Skin of body (tissue), 2 donors: ENCODE data around the gene TTLL1. TPM values are rescaled to one million over a fixed set of nuclear protein-coding genes. Genes with fewer than 3 reads are reported as not detected.
"Not testable (repeated sequence)": the region's sequence is repeated elsewhere in the genome, so short reads cannot be mapped to it uniquely, and the experiment has no call there.

Source experiments
- DNase-seq: peaks from one replicate; lab custom pipeline; 2025; lab: John Stamatoyannopoulos, UW
- total RNA-seq: library from RNA; depleted of rRNA; stranded (reverse); fragments of >200 nt; gene quantifications from one replicate; pipeline ENCODE4 v1.2.3, GENCODE V29; 2014

The TTLL1 gene
- total RNA-seq, 1 donor from 2014 or later: 4.4 TPM

DNA sequence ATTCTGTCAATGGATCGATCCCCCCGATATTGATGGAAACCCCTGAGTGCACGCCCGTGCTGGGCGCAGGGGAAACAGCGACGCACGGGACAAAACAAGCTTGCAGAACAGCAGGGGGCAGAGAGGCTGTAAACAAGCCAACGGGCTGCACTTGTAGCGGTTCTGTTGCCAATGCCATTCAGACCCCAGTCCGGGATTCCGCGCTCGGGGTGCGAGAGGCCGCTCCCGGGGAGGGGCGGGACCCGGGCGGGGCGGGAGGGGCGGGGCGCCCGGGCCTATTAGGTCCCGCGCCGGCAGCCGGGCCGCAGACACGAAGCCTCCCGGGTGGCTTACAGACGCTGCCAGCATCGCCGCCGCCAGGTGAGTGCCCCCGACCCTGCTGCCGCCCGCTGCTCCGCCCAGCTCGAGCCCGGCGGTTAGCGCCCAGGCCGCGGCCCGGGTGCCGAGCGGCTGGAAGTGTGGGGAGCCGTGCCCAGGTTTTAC is 21.3 kb upstream of the TTLL1 start, which contains the start of gene BIK:
Gene BIK (plus strand): TSS at position 307 of the 483 bp plus-strand sequence. CDS start 13,273 bp downstream, outside the sequence.
- DNase-seq: no peak

DNA sequence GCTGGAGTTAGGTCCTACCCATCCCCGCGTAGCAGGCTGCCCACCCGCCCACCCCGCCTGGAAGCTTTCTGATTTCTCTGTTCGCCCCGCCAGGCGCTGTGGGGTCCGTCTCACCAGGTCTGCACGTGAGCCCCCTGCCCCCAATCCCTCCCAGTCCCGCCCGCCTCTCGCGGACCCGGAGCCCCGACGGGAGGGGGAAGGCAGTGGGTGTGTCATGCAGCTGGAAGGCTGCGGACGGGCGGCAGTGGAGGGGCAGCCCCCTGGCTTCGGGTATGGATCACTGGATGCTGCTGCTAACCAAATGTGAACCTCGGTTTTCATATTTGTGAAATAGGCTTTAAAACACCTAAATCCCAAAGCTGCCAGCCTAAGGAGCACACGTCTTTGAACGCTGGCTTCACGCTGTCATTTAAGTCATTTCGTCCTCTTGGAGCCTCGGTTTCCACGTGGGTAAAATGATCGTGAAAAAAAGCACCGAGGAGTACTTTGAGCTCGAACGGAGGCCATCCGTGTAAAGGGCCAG is 20.8 kb upstream of the TTLL1 start:
- no peak for DNase-seq

DNA sequence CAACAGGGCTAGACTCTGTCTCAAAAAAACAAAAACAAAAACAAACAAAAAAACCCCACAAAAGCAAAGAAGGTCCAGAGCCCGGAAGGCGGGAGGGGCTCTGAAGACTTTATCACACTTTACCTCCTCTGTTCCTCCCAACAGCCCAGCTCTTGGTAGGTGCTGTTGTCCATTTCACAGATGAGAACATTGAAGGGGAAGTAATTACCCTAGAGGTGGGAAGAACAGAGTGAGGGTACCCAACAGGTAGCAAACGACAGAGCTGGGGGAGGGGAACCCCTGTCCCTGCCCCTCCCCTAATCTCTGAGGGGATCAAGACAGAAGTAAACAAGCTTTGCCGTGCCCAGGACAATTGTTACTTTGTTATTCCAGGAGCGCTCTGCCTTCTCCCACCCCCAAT is 20.3 kb upstream of the TTLL1 start:
- DNase-seq: no peak

DNA sequence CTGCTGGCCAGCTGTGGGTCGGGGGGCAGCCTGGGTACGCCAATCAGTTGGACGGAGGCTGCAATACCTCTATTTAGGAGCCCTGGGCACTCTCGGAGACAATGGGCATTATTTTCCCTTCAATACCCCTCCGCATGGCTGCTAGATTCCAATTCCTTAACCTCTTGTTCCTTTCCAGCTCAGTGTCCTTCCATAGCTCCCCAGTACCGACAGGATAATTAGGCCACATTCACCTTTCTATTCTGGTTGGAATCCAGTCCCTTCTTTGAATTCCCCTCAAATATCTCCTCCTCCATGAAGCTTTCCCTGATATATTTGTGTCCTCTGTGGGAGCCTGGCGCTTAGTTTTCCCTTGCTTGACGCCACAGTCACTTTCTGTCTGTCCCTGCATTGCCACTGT is 17.1 kb upstream of the TTLL1 start:
- DNase-seq: no peak

DNA sequence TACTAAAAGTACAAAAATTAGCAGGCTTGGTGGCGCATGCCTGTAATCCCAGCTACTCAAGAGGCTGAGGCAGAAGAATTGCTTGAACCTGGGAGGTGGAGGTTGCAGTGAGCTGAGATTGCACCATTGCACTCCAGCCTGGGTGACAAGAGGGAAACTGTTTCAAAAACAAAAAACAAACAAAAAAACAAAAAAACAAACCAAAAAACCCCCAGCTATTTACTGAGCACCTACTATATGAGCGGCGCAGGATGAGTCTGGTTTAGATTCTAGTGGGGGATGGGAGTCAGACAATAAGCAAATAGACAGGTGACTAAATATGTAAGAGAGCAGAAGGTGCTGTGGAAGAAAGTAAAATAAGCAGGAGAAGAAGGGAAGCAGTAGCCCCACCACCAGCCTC is 15.8 kb upstream of the TTLL1 start:
- DNase-seq: not testable (repeated sequence)

DNA sequence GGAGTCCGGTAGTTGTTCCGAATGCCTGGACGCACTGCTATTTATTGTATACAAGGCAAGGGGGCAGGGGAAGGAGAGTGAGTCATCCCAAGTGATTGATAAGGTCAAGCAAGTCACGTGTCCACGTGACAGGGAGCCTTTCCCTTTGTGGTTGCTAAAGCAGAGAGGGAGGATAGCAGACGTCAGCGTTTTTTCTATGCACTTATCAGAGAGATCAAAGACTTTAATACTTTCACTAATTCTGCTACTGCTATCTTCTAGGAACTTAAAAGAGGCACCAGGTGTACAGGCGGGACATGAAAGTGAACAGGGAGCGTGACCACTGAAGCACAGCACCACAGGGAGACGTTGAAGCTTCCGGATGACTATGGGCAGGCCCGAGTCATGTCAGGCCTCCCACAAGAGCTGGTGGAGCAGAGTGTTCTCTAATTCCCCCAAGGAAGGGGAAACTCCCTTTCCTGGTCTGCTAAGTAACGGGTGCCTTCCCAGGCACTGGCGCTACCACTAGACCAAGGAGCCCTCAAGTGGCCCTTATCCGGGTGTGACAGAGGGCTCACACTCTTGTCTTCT is 14.9 kb upstream of the TTLL1 start:
- DNase-seq: not testable (repeated sequence)

DNA sequence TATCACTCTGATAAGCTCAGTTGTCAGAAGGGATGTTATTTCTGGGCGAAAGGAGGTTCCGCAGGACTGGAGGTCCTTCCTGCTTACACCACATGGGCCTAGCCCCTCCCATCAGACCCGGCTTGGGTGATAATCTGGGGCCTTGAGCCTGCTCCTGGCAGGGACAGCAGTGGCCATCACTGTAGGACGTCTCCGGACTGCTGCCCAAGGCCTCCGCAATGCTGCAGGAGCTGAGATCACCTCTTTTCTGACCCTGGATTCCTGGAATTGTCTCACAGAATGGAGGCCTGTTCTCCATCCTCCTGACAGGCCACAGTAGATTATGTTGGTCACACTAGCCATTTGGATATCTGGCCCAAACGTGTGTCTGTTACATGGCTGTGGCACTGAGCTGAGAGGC is 12.1 kb upstream of the TTLL1 start:
- no peak for DNase-seq

DNA sequence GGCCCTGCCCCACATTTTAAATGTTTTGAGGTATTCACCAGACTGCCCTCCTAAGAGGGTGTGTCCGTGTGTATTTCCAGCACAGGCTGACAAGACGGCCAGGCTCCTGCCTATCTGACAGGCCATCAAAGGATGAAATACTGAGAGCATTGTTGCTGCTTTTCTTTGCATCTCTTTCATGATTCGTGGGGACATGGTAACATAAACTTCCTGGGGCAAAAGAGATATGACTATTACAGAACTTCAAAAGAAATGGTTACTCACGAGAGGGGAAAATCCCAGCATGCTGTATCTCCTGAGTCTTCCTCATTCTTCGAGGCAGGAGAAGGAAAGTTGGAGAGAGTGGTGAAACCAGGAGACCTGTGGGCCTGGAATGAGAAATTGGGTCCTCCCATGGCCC is 11.0 kb upstream of the TTLL1 start:
- DNase-seq: no peak

DNA sequence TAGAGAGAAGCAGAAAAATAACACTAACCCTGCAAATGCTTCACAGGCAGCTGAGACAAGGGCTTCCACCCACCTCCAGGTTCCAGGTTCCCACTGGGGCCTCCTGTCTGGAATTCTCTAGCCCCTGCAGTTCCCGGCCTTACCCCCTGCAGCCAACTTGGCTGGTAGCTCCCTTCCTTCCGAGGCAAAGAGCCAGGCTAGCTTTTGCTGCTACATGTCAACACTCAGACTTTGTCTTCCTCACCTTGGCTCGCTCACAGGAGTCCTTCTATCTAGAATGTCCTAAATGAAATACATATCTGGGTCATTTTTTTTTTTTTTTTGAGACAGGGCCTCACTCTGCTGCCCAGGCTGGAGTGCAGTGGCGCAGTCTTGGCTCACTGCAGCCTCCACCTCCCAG is 9.9 kb upstream of the TTLL1 start:
- DNase-seq: no peak

DNA sequence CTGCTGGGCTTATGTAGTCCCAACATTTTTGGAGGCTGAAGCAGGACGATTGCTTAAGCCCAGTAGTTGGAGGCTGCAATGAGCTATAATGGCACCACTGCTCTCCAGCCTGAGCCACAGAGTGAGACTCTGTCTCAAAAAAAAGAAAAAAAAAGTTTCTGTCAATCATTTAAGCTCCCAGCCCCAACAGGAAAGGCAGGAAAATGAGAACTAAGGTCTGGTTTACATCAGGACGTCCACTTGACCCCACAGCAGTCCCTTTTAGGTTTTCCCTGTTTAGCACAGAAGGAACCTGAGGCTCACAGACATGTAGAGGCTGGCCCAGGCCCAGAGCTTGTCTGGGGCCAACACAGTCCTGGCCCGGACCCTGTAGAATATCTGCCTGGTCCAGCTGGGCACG is 9.2 kb upstream of the TTLL1 start:
- no peak for DNase-seq

DNA sequence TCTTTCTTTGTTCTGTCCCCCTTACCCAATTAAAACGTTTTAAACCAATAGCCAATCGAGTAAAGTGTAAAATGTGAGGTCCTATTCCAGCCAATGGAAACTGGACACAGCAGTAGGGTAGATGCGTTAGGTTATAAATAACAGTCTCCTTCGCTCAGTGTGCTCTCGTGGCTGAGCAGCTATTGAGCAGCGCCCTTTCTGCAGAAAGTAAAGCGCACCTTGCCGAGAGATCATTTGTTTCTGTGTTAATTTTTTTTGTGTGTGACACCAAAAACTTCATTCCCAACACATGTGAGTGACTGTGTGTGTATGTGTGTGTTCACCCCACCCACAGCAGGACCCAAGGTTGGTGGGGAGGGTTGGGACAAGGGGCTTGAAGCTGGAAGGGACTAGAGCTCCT is 7.2 kb upstream of the TTLL1 start:
- no peak for DNase-seq

DNA sequence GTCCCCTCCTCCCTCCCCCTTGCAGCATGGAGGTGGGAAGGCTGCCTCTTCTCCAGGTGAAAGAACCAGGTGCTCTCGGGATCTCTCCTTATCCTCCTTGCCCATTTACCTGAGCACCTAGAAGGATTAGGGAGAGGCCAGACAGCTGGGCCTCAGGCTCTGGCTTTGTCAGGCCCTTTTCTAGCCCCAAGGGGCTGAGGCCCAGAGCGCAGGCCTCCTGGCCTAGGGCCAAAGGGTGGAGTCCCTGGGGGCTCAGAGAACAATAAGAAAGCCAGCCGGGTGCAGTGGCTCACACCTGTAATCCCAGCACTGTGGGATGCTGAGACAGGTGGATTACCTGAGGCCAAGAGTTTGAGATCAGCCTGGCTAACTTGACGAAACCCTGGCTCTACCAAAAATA is 5.4 kb upstream of the TTLL1 start:
- no peak for DNase-seq

DNA sequence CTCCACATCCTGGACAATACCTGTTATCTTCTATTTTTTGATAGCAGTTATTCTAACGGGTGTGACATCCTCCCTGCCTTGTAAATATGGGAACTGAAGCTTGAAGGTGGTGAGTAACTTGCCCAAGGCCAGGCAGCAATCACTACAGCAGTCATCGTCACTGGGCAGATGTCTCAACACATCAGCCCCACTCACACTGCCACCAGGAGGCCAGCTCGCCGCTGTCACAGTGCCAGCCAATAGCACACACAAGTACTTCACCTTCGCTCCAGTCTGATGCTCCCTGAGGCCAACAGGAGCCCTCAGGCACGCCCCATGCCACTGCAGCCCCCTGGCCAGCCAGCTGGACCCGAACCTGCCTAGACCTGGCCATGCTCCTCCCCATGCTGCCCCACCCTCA is 4.9 kb upstream of the TTLL1 start:
- no peak for DNase-seq

DNA sequence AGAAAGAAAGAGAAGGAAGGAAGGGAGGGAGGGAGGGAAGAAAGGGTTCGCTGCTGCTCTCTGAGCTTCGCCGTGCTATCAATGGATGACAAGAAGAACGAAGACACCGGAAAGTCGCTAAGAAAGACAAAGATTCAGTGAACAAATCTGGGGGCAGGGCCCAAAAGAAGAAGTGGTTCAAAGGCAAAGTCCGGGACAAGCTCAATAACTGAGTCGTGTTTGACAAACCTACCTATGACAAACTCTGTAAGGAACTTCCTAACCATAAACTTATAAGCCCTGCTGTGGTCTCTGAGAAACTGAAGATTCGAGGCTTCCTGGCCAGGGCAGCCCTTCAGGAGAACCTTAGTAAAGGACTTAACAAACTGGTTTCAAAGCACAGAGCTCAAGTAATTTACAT is 2.9 kb upstream of the TTLL1 start:
- DNase-seq: no peak

DNA sequence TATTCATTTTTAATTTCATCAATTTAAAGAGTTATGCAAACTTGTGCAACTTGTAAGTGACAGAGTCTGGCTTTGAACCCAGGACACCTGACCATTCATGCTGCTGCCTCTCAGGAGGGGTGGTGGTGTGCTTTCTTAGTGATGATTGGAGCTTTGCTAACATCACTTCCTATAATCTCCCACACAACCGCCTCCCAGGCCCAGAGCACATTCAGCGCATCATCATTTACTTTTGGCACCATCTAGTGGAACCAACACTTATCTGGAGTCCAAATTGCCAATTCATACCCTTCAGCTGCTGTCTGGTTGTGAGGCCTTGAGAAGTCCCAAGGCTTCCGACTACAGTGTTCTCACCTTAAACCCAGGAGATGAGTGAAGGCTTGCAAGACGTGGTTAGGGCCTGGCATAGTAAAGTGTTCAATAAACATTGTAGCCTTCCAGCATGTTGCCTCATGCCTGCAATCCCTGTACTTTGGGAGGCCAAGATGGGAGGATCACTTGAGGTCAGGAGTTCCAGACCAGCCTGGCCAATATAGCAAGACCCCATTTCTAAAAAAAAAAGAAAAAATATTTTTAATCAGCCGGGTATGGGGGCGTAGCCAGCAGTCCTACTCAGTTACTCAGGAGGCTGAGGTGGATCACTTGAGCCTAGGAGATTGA is 1.1 kb upstream of the TTLL1 start:
- peak; percentile 87 for DNase-seq

DNA sequence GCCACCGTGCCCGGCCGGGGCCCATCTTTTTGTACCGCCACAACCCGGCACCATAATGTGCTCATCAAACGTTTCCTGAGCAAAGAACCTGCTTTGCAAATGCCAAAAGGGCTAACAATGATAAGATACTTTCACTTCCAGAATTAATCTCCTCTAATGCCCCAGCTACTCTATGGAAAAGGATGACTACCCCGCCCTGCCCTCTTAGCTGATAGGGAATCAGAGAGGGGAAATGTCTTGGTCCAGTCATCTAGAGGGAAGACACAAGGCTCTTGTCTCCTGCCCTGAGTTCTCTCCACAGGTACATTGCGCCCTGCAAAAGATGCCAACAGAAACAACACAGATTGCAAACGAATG is 586 bp downstream of the TTLL1 start:
- no peak for DNase-seq

DNA sequence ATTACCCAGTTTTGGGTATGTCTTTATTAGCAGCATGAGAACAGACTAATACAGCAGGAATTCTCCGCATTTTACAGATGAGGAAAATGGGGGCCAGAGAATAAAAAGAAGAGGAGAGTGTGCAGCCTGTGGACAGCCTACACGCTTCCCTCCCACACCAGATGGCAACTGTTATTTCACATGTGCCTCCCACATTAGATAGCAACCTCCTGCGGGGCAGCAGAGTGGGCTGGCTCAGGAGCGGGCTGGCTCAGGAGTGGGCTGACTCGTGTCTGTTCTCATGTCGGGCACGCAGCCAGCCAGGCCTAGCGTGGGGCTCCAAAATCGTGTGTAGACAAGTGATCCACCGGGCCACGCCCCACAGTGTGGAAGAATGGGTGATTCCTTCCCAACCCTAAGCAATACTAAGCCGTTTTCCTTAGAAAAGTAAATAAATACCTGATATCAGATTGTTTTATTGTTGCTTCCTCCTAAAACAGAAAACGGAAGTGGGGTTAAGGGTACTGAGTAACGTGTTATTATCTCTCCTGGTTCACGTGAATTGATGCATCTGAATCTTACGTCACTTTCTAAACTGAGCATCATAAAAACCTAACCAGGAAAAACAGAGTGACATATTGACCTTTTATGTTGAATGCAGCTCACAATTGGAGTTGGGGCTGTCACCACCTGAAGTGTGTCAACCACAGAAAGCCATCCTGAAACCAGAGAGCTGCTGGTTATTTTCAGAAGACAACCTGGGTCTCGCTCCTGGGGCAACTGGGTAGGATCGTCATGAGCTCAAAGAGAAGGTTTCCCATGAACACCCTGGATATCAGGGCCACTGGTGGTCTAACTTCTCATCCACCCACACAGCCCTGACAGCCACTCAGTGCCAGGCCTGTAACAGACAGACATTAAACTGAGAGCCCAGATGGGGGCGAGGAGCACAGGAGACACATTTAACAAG is 3.3 kb downstream of the TTLL1 start:
- no peak for DNase-seq

DNA sequence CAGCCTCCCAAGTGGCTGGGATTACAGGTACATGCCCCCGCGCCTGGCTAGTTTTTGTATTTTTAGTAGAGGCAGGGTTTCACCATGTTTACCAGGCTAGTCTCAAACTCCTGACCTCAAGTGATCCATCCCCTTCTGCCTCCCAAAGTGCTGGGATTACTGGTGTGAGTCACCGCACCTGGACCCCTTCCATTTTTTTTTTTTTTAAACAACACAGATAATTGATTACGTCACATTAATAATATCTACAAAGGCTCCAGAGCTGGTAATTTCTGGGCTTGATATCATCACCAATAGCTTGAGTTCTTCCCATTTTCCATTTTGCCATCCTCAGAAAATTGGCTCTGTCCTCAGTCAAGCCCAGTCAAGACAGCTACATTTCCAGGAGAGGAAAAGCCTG is 7.2 kb downstream of the TTLL1 start:
- DNase-seq: no peak

DNA sequence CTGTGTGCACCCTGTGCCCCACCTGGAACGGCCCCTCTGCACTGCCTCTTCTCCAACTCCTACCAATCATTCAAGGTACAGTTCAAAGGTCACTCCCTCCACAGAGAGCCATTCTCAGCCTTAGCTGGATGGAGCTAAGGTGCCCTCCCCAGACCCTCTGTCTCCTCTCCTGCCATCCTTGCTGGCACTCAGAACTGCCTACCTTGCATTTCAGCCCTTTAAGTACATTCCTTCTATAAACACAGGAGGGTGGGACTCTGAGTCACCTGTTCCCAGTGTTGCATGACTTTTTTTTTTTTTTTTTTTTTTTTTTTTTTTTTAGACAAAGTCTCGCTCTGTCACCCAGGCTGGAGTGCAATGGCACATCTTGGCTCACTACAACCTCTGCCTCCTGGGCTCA is 8.6 kb downstream of the TTLL1 start:
- DNase-seq: no peak

DNA sequence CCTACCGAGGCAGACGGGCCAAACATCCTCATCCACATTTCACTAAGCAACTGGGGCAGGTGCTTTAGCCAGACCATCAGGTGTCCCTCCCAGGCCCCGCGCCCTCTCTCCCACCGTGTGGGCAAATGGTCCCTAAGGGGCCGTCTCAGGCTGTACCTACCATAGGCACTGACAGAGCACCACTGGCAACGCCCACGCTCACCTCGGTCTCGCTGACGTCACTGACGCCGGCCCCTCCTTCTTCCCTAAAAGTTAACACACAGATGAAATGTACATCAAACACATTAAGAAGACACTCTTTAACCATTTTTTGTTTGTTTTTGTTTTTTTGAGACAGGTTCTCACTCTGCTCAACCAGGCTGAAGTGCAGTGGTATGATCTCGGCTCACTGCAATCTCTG is 9.4 kb downstream of the TTLL1 start:
- DNase-seq: no peak

DNA sequence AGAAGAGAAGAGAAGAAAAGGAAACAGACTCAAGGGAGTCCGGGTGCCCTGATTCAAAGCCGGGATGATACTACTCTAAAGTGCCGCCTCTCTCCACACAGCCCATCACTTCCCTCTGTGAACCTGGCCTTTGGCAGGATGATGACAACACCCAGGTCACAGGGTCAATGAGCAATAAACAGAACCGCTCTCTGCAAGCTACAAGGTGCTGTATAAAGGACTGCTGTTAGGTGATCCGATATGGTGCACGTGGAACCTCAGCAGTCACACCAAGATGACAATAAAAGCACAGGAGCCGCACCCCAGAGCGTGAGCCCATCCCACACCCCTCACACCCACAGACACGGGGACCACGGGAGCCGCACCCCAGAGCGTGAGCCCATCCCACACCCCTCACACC is 10.7 kb downstream of the TTLL1 start:
- no peak for DNase-seq
